Activated CD8-positive, alpha-beta T cell treated with anti-CD3 and anti-CD28 coated beads for 36 hours (primary cell): ENCODE results near the gene FRG2. TPM values are rescaled to one million over a fixed set of nuclear protein-coding genes. Genes with fewer than 3 reads are reported as not detected.
A peak's percentile ranks its signal among the peaks of the same experiment; 100 is the strongest.
"Not testable (repeated sequence)": the region's sequence is repeated elsewhere in the genome, so short reads cannot be mapped to it uniquely, and the experiment has no call there.

Source experiments
- ATAC-seq: fragments of 200-7000 bp; cut with Tn5 transposase; one replicate; pipeline ENCODE4 v1.10.0; 2021; ENCODE audit warnings: mild to moderate bottlenecking, moderate library complexity
- CTCF ChIA-PET: fragments of 350-600 bp; sonication (Branson Sonifier 250); formaldehyde crosslinking; loops from one replicate; lab custom pipeline; 2021; ENCODE audit warnings: antibody characterized with exemption; lab: Charles Lee
- POLR2A ChIA-PET: fragments of 350-600 bp; sonication (Branson Sonifier 250); formaldehyde crosslinking; loops from one replicate; lab custom pipeline; 2021; ENCODE audit warnings: antibody characterized with exemption; lab: Charles Lee
- DNase-seq: peaks from one replicate; pipeline ENCODE4 v3.0.0-alpha.2; 2020
- H3K27ac Mint-ChIP-seq: one replicate; pipeline ENCODE4 v1.8.0; 2021; ENCODE audit warnings: mild to moderate bottlenecking, mixed read lengths
- H3K27me3 Mint-ChIP-seq: one replicate; pipeline ENCODE4 v1.8.0; 2021; ENCODE audit warnings: mixed read lengths
- H3K36me3 Mint-ChIP-seq: one replicate; pipeline ENCODE4 v1.8.0; 2021; ENCODE audit warnings: low read depth, mixed read lengths
- H3K4me1 Mint-ChIP-seq: one replicate; pipeline ENCODE4 v1.8.0; 2021; ENCODE audit warnings: low read depth, mixed read lengths
- H3K4me3 Mint-ChIP-seq: one replicate; pipeline ENCODE4 v1.8.0; 2021; ENCODE audit warnings: mild to moderate bottlenecking, moderate library complexity, mixed read lengths
- H3K9me3 Mint-ChIP-seq: one replicate; pipeline ENCODE4 v1.8.0; 2021; ENCODE audit warnings: mixed read lengths
- intact Hi-C: fragments of 100-400 bp; cut with micrococcal nuclease; formaldehyde crosslinking; loops from one replicate; pipeline ENCODE4 v1.10.0; 2022
- total RNA-seq, 2 experiments: library from RNA; stranded (reverse); gene quantifications; one replicate each; pipeline ENCODE4 v1.2.3, GENCODE V29; 2021
- TF ChIP-seq, protein P1 (sequence below): fragments of 200-600 bp; IDR thresholded peaks from one replicate; pipeline ENCODE4 v1.8.0; 2022; ENCODE audit warnings: antibody characterized with exemption, mild to moderate bottlenecking

FRG2 gene
- total RNA-seq, 2 experiments from 2014 or later = not detected

DNA sequence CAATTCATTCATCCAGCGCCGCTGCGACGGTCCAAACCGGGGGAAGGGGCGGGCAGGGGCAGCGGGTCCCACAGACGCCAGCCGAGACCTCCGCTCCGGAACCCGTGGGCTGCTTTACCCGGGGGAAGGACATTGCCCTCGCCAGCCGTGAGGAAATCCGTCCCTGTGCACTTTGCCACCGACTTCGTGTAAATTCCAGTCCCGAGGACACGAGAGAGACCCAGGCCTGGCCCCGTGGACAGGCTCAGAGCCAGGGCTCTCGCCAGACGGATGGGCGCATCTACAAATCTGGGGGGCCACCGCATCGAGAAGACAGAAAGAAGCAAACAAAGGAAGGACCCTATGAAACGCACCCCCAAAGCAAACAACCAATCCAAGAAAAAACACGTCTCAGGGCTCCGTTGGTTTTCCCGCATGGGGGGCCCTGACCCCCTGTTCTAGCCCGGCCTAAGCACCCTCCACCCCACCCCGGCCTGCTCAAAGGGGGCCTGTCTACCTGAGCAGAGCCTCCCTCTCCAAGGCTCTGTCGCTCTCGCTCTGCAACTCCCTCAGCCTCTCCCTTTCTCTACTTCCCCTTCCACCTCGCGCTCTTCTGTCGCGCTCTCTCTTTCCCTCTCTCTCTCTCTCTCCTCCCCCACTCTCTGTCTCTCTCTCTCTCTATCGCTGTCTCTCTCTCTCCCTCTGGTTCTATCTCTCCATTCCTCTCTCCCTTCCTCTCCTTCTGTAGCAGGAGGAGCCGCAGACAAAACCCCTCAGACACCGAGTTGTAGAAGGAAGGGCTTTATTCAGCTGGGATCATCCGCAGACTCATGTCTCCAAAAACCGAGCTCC lies 11.3 kb downstream of the FRG2 start:
- Mint-ChIP-seq H3K27ac (no peak overlapping the region), H3K4me1 (peaks cover 26% of the 10 kb centered on the region), H3K9me3 (peaks cover 1% of the 10 kb centered on the region), H3K27me3 (peaks cover 62% of the 10 kb centered on the region), H3K4me3 (peak overlapping the region; percentile 19), H3K36me3 (peaks cover 6% of the 10 kb centered on the region)
- ChIA-PET CTCF (no interaction called here), POLR2A (no interaction called here)
- TF ChIP-seq, protein P1, sequence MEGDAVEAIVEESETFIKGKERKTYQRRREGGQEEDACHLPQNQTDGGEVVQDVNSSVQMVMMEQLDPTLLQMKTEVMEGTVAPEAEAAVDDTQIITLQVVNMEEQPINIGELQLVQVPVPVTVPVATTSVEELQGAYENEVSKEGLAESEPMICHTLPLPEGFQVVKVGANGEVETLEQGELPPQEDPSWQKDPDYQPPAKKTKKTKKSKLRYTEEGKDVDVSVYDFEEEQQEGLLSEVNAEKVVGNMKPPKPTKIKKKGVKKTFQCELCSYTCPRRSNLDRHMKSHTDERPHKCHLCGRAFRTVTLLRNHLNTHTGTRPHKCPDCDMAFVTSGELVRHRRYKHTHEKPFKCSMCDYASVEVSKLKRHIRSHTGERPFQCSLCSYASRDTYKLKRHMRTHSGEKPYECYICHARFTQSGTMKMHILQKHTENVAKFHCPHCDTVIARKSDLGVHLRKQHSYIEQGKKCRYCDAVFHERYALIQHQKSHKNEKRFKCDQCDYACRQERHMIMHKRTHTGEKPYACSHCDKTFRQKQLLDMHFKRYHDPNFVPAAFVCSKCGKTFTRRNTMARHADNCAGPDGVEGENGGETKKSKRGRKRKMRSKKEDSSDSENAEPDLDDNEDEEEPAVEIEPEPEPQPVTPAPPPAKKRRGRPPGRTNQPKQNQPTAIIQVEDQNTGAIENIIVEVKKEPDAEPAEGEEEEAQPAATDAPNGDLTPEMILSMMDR = no peak
- DNase-seq (no peak), ATAC-seq (no peak)
- intact Hi-C loops = no loop called here

DNA sequence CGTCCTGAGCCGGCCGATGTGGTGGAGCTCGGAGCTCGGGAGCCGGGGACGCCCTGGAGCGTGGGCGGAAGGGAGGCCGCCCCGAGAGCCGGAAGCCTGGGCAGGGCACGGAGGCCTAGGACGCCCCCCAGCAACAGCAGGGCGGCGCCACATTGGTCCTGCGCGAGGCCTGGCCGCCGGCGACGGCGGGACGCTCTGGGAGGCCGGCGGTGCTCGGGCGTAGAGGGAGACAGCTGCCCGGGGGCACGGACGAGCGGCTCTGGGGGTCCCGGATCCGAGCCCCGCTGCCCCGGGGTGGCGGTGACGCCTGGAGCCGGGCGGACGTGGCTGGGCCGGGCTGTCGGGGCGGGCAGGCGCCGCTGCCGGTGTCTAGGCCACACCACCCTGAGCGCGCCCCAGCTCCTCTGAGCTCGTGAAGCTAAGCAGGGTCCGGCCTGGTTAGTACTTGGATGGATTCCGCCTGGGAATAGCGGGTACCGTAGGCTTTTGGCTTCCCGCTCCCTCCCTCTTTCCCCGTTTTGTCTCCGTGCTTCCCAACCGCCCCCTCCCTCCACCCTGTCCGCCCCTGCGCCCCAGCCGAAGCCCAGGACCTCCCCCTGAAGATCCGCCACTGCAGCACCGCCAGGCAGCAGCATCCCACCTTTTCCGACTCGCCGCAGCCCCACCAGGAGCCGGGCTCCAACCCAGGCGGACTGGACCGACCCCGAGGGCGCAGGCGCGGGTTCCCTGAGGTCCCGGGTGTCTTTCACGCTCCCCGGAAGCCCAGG lies 12.1 kb downstream of the FRG2 start:
- POLR2A ChIA-PET = no interaction called here
- intact Hi-C loops = no loop called here
- Mint-ChIP-seq H3K27ac (no peak overlapping the region), H3K27me3 (peaks cover 54% of the 10 kb centered on the region), H3K4me3 (no peak overlapping the region), H3K4me1 (peaks cover 22% of the 10 kb centered on the region), H3K9me3 (peaks cover 1% of the 10 kb centered on the region), H3K36me3 (peaks cover 6% of the 10 kb centered on the region)
- peak; percentile 68 for ATAC-seq
- CTCF ChIA-PET = no interaction called here
- peak; percentile 51 for DNase-seq
- TF ChIP-seq, protein P1 = no peak

DNA sequence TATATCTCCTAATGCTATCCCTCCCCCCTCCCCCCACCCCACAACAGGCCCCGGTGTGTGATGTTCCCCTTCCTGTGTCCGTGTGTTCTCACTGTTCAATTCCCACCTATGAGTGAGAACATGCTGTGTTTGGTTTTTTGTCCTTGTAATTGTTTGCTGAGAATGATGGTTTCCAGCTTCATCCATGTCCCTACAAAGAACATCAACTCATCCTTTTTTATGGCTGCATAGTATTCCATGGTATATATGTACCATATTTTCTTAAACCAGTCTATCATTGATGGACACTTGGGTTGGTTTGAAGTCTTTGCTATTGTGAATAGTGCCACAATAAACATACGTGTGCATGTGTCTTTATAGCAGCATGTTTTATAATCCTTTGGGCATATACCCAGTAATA lies 37.1 kb downstream of the FRG2 start:
- POLR2A ChIA-PET, CTCF ChIA-PET, H3K27me3 Mint-ChIP-seq, H3K36me3 Mint-ChIP-seq, H3K4me1 Mint-ChIP-seq, DNase-seq, H3K27ac Mint-ChIP-seq, H3K4me3 Mint-ChIP-seq, intact Hi-C loops, H3K9me3 Mint-ChIP-seq, ATAC-seq: not testable (repeated sequence)

DNA sequence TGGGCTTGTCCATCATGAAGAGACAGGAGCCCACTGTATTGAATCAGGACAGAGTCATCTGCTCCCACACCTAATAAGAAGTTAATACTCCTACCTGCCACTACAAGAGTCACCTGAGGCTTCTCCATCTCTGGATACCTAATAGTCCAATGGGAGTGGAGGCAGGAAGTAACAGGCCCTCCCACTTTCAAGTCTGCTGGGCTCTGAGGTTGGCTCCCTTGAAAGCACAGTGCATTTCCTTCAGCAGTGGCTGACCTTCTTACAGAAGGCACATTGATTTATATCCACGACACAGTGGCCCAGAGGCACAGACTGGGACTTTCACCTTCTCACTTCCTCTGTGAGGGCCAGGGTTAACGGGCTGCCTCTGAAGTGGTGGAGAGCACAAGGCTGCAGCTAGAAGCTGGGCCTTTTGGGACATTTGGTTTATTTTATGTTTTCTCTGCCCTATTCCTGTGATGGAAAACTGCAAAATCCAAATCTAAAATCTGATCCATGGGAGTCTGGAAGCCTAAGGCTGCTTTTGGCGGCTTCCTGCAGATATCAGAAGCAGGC lies 38.1 kb downstream of the FRG2 start:
- TF ChIP-seq, protein P1 = no peak
- Mint-ChIP-seq H3K27ac (no peak overlapping the region), H3K36me3 (no peaks in the 10 kb centered on the region), H3K4me1 (no peaks in the 10 kb centered on the region), H3K4me3 (no peak overlapping the region), H3K27me3 (no peaks in the 10 kb centered on the region), H3K9me3 (no peaks in the 10 kb centered on the region)
- ATAC-seq (no peak), DNase-seq (no peak)
- intact Hi-C loops = no loop called here
- ChIA-PET POLR2A (no interaction called here), CTCF (no interaction called here)

DNA sequence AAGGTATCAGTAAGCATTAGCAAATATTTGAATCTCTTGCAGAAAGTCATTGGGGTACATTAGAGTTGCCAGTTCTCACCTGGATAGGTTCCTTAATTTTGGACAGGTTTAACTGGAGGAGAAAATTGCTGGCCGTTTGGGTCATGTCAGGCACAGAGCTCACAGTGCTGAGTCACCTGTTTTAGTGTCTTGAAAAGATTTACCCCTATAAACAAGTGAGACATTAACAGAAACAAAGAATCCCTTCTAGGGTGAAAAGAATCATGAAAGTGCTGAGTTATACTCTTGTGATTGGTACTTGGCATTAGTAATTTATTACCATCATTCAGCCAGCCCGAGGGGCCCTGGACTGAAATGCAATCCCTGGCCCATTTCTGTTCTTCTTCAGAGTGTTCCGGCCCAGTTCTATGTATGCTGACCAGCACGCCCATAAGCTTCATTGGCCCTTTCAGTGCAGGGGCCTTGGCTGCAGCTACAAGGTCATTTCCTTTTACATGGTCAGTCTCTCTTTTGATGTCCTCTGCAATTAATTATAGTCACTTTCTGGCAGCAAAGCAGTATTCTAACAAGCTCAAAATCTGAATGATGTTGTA lies 41.3 kb downstream of the FRG2 start:
- H3K27ac Mint-ChIP-seq = not testable (repeated sequence)

DNA sequence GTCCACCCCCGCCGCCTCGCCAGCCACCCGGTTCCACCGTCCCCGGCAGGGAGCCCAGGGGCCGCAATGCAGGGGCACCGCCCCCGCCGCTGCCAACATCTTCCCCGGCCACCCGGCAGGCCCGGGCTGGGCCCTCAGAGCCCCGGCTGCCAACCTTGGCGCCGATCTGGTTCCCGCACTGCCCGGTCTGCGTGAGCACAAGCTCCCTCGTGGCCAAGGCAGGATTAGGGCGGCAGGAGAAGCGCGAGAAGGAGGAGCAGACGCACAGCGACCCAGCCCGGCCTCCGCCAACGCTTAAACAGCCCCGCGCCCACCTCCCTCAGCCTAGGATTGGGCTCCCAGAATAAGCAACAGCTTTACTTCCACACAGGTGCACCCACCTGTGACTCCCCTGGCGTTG lies 42.4 kb downstream of the FRG2 start:
- H3K4me1 Mint-ChIP-seq, ATAC-seq, H3K4me3 Mint-ChIP-seq, H3K27ac Mint-ChIP-seq, H3K27me3 Mint-ChIP-seq, H3K9me3 Mint-ChIP-seq, CTCF ChIA-PET, intact Hi-C loops, DNase-seq, POLR2A ChIA-PET, H3K36me3 Mint-ChIP-seq: not testable (repeated sequence)

More for the DNA sequence above, 41.3 kb downstream of the FRG2 start:
- H3K4me3 Mint-ChIP-seq, intact Hi-C loops, H3K4me1 Mint-ChIP-seq, H3K9me3 Mint-ChIP-seq, DNase-seq, ATAC-seq, POLR2A ChIA-PET, H3K27me3 Mint-ChIP-seq, CTCF ChIA-PET, H3K36me3 Mint-ChIP-seq: not testable (repeated sequence)

DNA sequence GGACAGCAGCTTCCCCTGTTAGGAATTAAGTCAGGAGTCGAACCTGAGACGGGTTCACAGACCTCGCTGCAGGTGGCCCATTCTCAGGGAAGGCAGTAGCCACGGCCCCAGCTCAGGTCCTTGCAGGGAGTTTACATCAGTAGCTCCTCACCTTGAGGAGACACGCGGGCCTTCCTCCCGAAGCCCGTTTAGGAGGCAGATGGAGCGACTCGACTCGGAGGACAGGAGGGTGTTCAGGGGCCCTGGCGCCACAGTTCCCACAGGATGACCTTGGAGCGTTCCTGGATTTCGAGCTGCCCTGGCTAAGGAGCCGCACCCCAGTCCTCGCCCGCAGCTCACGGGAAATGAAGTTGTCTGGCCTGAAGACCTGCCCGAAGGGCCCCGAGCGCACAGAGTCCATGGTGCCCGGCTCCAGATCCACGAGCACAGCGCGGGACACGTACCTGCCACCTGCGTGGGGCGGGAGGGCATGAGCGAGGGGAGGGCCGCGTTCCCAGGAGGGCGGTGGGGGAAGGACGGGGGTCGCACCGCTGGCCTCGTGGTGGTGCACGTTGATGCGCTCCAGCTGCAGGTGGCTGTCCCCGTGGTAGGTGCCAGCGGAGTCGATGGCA lies 43.0 kb downstream of the FRG2 start:
- CTCF ChIA-PET, ATAC-seq, DNase-seq, H3K27ac Mint-ChIP-seq, H3K9me3 Mint-ChIP-seq, POLR2A ChIA-PET, H3K36me3 Mint-ChIP-seq, H3K27me3 Mint-ChIP-seq, intact Hi-C loops, H3K4me3 Mint-ChIP-seq, H3K4me1 Mint-ChIP-seq: not testable (repeated sequence)
